Measurements from ENCODE around the gene RAB1B.

DNA sequence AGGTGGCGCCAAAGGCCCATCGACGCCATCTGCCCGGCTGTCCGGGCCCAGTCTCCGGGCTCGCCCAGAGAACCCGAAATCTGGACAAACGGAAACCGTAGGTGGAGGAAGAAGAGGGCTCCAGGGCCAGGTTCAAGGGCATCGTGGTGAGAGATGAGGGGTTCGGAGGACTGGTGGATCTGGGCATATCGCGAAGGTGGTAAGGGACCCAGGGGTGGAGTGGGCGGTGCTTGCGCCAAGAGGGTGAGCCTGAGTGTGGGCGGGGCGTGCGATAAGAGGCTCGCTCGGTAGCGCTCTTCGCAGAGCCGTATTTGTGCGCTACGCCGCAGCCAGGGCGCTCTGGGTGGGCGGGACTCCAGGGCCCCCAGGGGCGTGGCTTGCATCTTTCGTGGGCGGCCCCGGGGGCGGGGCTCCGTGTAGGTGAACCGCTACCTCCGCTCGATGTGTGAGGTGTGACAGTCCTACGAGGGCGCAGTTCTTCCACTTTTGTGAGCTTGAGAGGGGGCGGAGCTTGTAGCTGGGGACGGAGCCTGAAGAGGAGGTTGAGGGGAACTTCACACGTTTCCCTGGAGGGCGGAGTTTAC is 43.6 kb downstream of the RAB1B start:
- TF ChIP-seq, protein P1, sequence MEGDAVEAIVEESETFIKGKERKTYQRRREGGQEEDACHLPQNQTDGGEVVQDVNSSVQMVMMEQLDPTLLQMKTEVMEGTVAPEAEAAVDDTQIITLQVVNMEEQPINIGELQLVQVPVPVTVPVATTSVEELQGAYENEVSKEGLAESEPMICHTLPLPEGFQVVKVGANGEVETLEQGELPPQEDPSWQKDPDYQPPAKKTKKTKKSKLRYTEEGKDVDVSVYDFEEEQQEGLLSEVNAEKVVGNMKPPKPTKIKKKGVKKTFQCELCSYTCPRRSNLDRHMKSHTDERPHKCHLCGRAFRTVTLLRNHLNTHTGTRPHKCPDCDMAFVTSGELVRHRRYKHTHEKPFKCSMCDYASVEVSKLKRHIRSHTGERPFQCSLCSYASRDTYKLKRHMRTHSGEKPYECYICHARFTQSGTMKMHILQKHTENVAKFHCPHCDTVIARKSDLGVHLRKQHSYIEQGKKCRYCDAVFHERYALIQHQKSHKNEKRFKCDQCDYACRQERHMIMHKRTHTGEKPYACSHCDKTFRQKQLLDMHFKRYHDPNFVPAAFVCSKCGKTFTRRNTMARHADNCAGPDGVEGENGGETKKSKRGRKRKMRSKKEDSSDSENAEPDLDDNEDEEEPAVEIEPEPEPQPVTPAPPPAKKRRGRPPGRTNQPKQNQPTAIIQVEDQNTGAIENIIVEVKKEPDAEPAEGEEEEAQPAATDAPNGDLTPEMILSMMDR (IDR thresholded peaks at IDR 0.05), result no peak
- TF ChIP-seq POLR2A (IDR thresholded peaks at IDR 0.05) (no peak), POLR2AphosphoS5 (IDR thresholded peaks at IDR 0.05) (peak in 2 of 3 donors; percentile 5 to 43), EP300 (IDR thresholded peaks at IDR 0.05) (no peak)
